Testis (tissue), 3 donors: ENCODE results near the gene CD96. TPM values are rescaled to one million over a fixed set of nuclear protein-coding genes. Genes with fewer than 3 reads are reported as not detected.
"Not testable (repeated sequence)": the region's sequence is repeated elsewhere in the genome, so short reads cannot be mapped to it uniquely, and the experiment has no call there.

Experiments
- DNase-seq: peaks from one replicate; pipeline ENCODE4 v3.0.0-alpha.2; 2019
- H3K27ac ChIP-seq, 2 donors: fragments of 200-600 bp; sonication (generic); one replicate each; pipeline ENCODE4 v1.5.1; 2019
- H3K27me3 ChIP-seq: fragments of 200-600 bp; sonication (generic); one replicate; pipeline ENCODE4 v1.5.1; 2019
- H3K36me3 ChIP-seq: fragments of 200-600 bp; sonication (generic); one replicate; pipeline ENCODE4 v1.5.1; 2017; ENCODE audit warnings: low read depth; ENCODE audit errors: missing control alignments
- H3K4me1 ChIP-seq: fragments of 200-600 bp; sonication (generic); one replicate; pipeline ENCODE4 v1.5.1; 2019
- H3K4me3 ChIP-seq, 2 donors: fragments of 200-600 bp; sonication (generic); one replicate each; pipeline ENCODE4 v1.5.1; 2017 to 2019
- H3K9me3 ChIP-seq: fragments of 200-600 bp; sonication (generic); one replicate; pipeline ENCODE4 v1.5.1; 2017
- POLR2A ChIP-seq: fragments of 450-650 bp; IDR thresholded peaks from one replicate; pipeline ENCODE4 v1.6.1; 2017; ENCODE audit warnings: antibody characterized with exemption, mild to moderate bottlenecking, moderate library complexity
- WGBS, 2 donors: methylation state at CpG; one replicate each; pipeline ENCODE4 v1.1.5; 2018; 5-methylcytosine and 5-hydroxymethylcytosine counted together
- intact Hi-C: fragments of 100-400 bp; cut with DNase I; formaldehyde crosslinking; loops from one replicate; pipeline ENCODE4 v1.15.1; 2023; ENCODE audit warnings: low total_unique reads
- polyA plus RNA-seq: library from polyadenylated mRNA; stranded (reverse); fragments of 350-450 nt; fragmentation: Illumina TruSeq; extraction: RNeasy Lipid Tissue Mini Kit (QIAGEN cat#74804); gene quantifications from one replicate; pipeline ENCODE4 v1.2.3, GENCODE V29; 2014; ENCODE audit warnings: low read depth, low replicate concordance; ENCODE audit not compliant: insufficient read depth
- total RNA-seq, 2 donors: library from RNA; depleted of rRNA; stranded (reverse); fragments of >200 nt; gene quantifications; one replicate each; pipeline ENCODE4 v1.2.3, GENCODE V29; 2016
- TF ChIP-seq, protein P1 (sequence below), 3 experiments: fragments of 450-650 bp in 2 of 3; fragments of 200-600 bp in 1 of 3; sonication (generic) in 1 of 3; IDR thresholded peaks; one replicate each; pipeline ENCODE4 v1.5.1; 2016 to 2019; ENCODE audit warnings: antibody characterized with exemption in 3 of 3, mild to moderate bottlenecking in 2 of 3, moderate library complexity in 1 of 3

The CD96 gene
- total and polyA plus RNA-seq, 3 donors from 2014 or later = 0.16 to 1.5 (median 0.99) TPM

DNA sequence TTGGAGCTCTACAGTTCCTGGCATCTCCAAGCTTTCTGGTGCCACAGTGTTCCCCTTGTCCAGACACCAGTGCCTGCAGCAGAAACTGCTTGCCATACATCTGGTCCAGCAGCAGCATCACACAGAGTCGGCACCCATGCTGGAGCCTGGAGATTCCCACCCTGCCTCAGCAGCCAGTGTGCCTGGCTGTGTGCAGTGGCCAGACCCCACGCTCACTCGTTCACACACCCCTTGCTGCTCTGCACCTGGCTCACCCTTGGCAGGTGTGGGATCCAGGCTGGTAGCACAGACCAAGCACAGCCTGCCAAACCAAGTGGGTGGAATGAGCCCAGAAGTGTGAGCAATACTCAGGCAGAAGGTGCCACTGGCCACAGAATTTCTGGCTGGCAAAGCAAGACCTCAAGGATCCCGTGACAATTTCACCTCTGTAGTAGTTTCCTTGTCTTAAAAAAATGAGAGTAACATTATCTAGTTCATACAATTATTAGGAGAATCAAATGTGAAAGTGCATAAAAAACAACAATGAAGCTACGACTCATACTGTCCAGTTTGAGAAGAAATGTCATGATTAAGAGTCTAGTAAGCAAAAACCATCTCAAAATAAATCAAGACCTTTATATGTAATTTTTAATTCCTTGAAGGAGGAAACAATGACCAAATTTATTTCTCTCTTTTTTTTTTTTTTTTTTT, 76.1 kb downstream of the CD96 start:
- TF ChIP-seq, protein P1, sequence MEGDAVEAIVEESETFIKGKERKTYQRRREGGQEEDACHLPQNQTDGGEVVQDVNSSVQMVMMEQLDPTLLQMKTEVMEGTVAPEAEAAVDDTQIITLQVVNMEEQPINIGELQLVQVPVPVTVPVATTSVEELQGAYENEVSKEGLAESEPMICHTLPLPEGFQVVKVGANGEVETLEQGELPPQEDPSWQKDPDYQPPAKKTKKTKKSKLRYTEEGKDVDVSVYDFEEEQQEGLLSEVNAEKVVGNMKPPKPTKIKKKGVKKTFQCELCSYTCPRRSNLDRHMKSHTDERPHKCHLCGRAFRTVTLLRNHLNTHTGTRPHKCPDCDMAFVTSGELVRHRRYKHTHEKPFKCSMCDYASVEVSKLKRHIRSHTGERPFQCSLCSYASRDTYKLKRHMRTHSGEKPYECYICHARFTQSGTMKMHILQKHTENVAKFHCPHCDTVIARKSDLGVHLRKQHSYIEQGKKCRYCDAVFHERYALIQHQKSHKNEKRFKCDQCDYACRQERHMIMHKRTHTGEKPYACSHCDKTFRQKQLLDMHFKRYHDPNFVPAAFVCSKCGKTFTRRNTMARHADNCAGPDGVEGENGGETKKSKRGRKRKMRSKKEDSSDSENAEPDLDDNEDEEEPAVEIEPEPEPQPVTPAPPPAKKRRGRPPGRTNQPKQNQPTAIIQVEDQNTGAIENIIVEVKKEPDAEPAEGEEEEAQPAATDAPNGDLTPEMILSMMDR (IDR thresholded peaks at IDR 0.05) = no peak
- no peak for TF ChIP-seq POLR2A
- intact Hi-C loops = no loop called here
- Histone ChIP-seq H3K4me1 (no peaks in the 10 kb centered on the region), H3K9me3 (no peaks in the 10 kb centered on the region), H3K27me3 (no peaks in the 10 kb centered on the region), H3K4me3 (no peak overlapping the region), H3K36me3 (no peaks in the 10 kb centered on the region), H3K27ac (no peak overlapping the region)
- 94 to 98% methylated on average over 3 to 5 of the region's 5 CpGs for WGBS, 2 donors
- no peak for DNase-seq

- Histone ChIP-seq H3K4me1 (no peaks in the 10 kb centered on the region), H3K9me3 (no peaks in the 10 kb centered on the region), H3K4me3 (no peak overlapping the region), H3K36me3 (no peaks in the 10 kb centered on the region), H3K27me3 (no peaks in the 10 kb centered on the region), H3K27ac (no peak overlapping the region)
- DNase-seq = no peak
- intact Hi-C loops = no loop called here
- TF ChIP-seq, protein P1 (IDR thresholded peaks at IDR 0.05) = no peak
- TF ChIP-seq POLR2A = no peak
Measured at GRCh38 chr3:111618945-111619344, 76.9 kb downstream of the CD96 start.

GRCh38 chr3:111619833-111620232, 77.8 kb downstream of the CD96 start:
- no peak for TF ChIP-seq POLR2A
- TF ChIP-seq, protein P1 (IDR thresholded peaks at IDR 0.05) = no peak
- 82 to 91% methylated on average over 3 of the region's 3 CpGs for WGBS, 2 donors
- Histone ChIP-seq H3K27ac (no peak overlapping the region), H3K4me1 (no peaks in the 10 kb centered on the region), H3K4me3 (no peak overlapping the region), H3K36me3 (no peaks in the 10 kb centered on the region), H3K9me3 (no peaks in the 10 kb centered on the region), H3K27me3 (no peaks in the 10 kb centered on the region)
- intact Hi-C loops = no loop called here
- no peak for DNase-seq

- WGBS, 2 donors = 48% methylated on average over 5 of the region's 5 CpGs
- no peaks in the 10 kb centered on the region for H3K27me3 ChIP-seq
- no peaks in the 10 kb centered on the region for H3K9me3 ChIP-seq
- no peak overlapping the region for H3K4me3 ChIP-seq
- TF ChIP-seq, protein P1 (IDR thresholded peaks at IDR 0.05) = no peak
- no peak for TF ChIP-seq POLR2A
- H3K4me1 ChIP-seq = no peaks in the 10 kb centered on the region
- intact Hi-C loops = no loop called here
- no peak overlapping the region for H3K27ac ChIP-seq
- peak; percentile 61 for DNase-seq
- H3K36me3 ChIP-seq = no peaks in the 10 kb centered on the region
Measured at GRCh38 chr3:111621535-111621934, 79.5 kb downstream of the CD96 start.

- DNase-seq = no peak
- H3K27ac ChIP-seq = no peak overlapping the region
- H3K4me1 ChIP-seq = no peaks in the 10 kb centered on the region
- no peaks in the 10 kb centered on the region for H3K36me3 ChIP-seq
- no peaks in the 10 kb centered on the region for H3K9me3 ChIP-seq
- no peak for TF ChIP-seq POLR2A
- TF ChIP-seq, protein P1 (IDR thresholded peaks at IDR 0.05) = no peak
- H3K27me3 ChIP-seq = no peaks in the 10 kb centered on the region
- intact Hi-C loops = no loop called here
- H3K4me3 ChIP-seq = no peak overlapping the region
- WGBS, 2 donors = 74 to 85% methylated on average over 2 of the region's 2 CpGs
Measured at GRCh38 chr3:111627092-111627491, 85.1 kb downstream of the CD96 start.

DNA sequence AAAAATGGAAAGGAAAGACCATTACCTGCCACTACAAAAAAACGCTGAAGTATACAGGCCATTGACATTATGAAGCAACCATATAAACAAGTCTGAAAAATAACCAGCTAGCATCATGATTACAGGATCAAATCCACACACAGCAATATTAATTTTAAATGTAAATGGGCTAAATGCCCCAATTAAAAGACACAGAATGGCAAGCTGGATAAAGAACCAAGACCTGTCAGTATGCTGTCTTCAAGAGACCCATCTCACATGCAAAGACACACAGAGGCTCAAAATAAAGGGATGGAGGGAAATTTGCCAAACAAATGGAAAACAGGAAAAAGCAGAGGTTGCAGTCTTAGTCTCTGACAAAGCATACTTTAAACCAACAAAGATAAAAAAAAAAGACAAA, 87.0 kb downstream of the CD96 start:
- 91 to 95% methylated on average over 1 of the region's 1 CpG for WGBS, 2 donors
- H3K36me3 ChIP-seq, H3K27ac ChIP-seq, DNase-seq, H3K4me3 ChIP-seq, intact Hi-C loops, H3K4me1 ChIP-seq, H3K9me3 ChIP-seq, H3K27me3 ChIP-seq: not testable (repeated sequence)

- intact Hi-C loops, DNase-seq, H3K9me3 ChIP-seq, H3K36me3 ChIP-seq, H3K27me3 ChIP-seq, H3K4me3 ChIP-seq, H3K27ac ChIP-seq, H3K4me1 ChIP-seq: not testable (repeated sequence)
Measured at GRCh38 chr3:111630638-111631037, 88.6 kb downstream of the CD96 start.
